A549 (cell line): ENCODE results near the gene VPS51.

Source experiments
- HEYL ChIP-seq: fragments of 250-450 bp; sonication (Bioruptor Pico); IDR thresholded peaks from 2 replicates; pipeline ENCODE4 v1.8.0; 2021; ENCODE audit warnings: mild to moderate bottlenecking, moderate library complexity
- KDM1A ChIP-seq: fragments of 200-600 bp; sonication (generic); IDR thresholded peaks from 2 replicates; pipeline ENCODE4 v1.6.1; 2016; ENCODE audit warnings: low read depth, mild to moderate bottlenecking
- POLR2A ChIP-seq: IDR thresholded peaks from 2 replicates; pipeline ENCODE4 v1.6.1; 2012; ENCODE audit warnings: mild to moderate bottlenecking, low read length

GRCh38 chr11:65064847-65065240 lies 31.2 kb upstream of the VPS51 start:
- TF ChIP-seq HEYL (CRISPR knock-in tag) (no peak), POLR2A (no peak), KDM1A (no peak)
